H1 (cell line): ENCODE data around the gene KIAA1755.

Source experiments
- ATF2 ChIP-seq: IDR thresholded peaks from 2 replicates; pipeline ENCODE4 v1.6.1; 2012; ENCODE audit warnings: low read length, inconsistent platforms
- CHD7 ChIP-seq: fragments of 300-600 bp; sonication (generic); IDR thresholded peaks from 2 replicates; pipeline ENCODE4 v1.7.1; 2012; ENCODE audit warnings: low read length, moderate library complexity, mild to moderate bottlenecking, inconsistent platforms; ENCODE audit not compliant: insufficient replicate concordance
- CTCF ChIP-seq, 3 experiments: IDR thresholded peaks; 1 replicate in 2 of 3; 2 replicates in 1 of 3; pipeline versions ENCODE4 v1.5.1 to v1.6.1; 2011; ENCODE audit warnings: low read length in 3 of 3, mild to moderate bottlenecking in 3 of 3, inconsistent platforms in 2 of 3, low read depth in 1 of 3, moderate library complexity in 1 of 3; ENCODE audit not compliant: insufficient read depth in 1 of 3; ENCODE audit errors: control extremely low read depth in 1 of 3
- EGR1 ChIP-seq: IDR thresholded peaks from 2 replicates; pipeline ENCODE4 v1.6.1; 2011; ENCODE audit warnings: low read depth, low read length, borderline replicate concordance
- EP300 ChIP-seq, 2 experiments: IDR thresholded peaks; 1 replicate in 1 of 2; 2 replicates in 1 of 2; pipeline ENCODE4 v1.6.1; 2011 to 2012; ENCODE audit warnings: low read depth in 2 of 2, low read length in 2 of 2, mild to moderate bottlenecking in 2 of 2, borderline replicate concordance in 1 of 2, inconsistent platforms in 1 of 2, moderate library complexity in 1 of 2
- EZH2 ChIP-seq: fragments of 200-600 bp; sonication (generic); IDR thresholded peaks from 2 replicates; pipeline ENCODE4 v1.7.1; 2012; ENCODE audit warnings: low read depth, mild to moderate bottlenecking, moderate library complexity, low read length, inconsistent platforms; ENCODE audit not compliant: severe bottlenecking
- KDM1A ChIP-seq: fragments of 200-600, 300-600 bp; sonication (generic); IDR thresholded peaks from 2 replicates; pipeline ENCODE4 v1.7.1; 2016; ENCODE audit warnings: mild to moderate bottlenecking, low read length, borderline replicate concordance
- MAFK ChIP-seq: IDR thresholded peaks from 2 replicates; pipeline ENCODE4 v1.6.1; 2012; ENCODE audit warnings: low read depth, mild to moderate bottlenecking, improper control_type of control experiment, low read length
- MAX ChIP-seq: IDR thresholded peaks from 2 replicates; pipeline ENCODE4 v1.6.1; 2012; ENCODE audit warnings: inconsistent platforms
- POLR2A ChIP-seq, 2 experiments: IDR thresholded peaks; 1 replicate in 1 of 2; 2 replicates in 1 of 2; pipeline ENCODE4 v1.6.1; 2011; ENCODE audit warnings: low read depth in 2 of 2, low read length in 2 of 2, mild to moderate bottlenecking in 2 of 2; ENCODE audit errors: control extremely low read depth in 1 of 2
- POLR2AphosphoS5 ChIP-seq: IDR thresholded peaks from 2 replicates; pipeline ENCODE4 v1.6.1; 2011; ENCODE audit warnings: low read depth, low read length
- SIN3A ChIP-seq, 2 experiments: IDR thresholded peaks in 1 of 2; conservative IDR thresholded peaks in 1 of 2; 2 replicates each; pipeline ENCODE4 v1.6.1; 2011 to 2012; ENCODE audit warnings: low read length in 2 of 2, improper control_type of control experiment in 1 of 2, low read depth in 1 of 2, mild to moderate bottlenecking in 1 of 2
- TEAD4 ChIP-seq: IDR thresholded peaks from 2 replicates; pipeline ENCODE4 v1.6.1; 2012; ENCODE audit warnings: low read depth, low read length, inconsistent platforms, mixed read lengths
- YY1 ChIP-seq: IDR thresholded peaks from 2 replicates; pipeline ENCODE4 v1.6.1; 2011; ENCODE audit warnings: low read depth, mild to moderate bottlenecking, low read length

- TF ChIP-seq CTCF (IDR thresholded peaks at IDR 0.05; ENCODE audit: control extremely low read depth in 1 of 3, insufficient read depth in 1 of 3, low read depth in 1 of 3, low read length in 3 of 3) (no peak), EZH2 (no peak), POLR2A (IDR thresholded peaks at IDR 0.05; ENCODE audit: control extremely low read depth in 1 of 2, low read depth in 2 of 2, low read length in 2 of 2) (no peak), YY1 (no peak), CHD7 (no peak), MAX (no peak), EP300 (IDR thresholded peaks at IDR 0.05; ENCODE audit: borderline replicate concordance in 1 of 2, low read depth in 2 of 2, low read length in 2 of 2) (no peak), MAFK (no peak), TEAD4 (no peak), POLR2AphosphoS5 (no peak), ATF2 (no peak), KDM1A (no peak), SIN3A (conservative IDR thresholded peaks at IDR 0.05 in 1 of 2, IDR thresholded peaks at IDR 0.05 in 1 of 2; ENCODE audit: low read depth in 1 of 2, low read length in 2 of 2) (no peak), EGR1 (no peak)
These were observed 82.0 kb downstream of the KIAA1755 start for GRCh38 chr20:38178581-38178980.
